IPS DF 6.9 (cell line): ENCODE measurements around the gene HOXB6.

Experiments used
- DNase-seq: peaks from one replicate; pipeline ENCODE4 v3.0.0-alpha.2; 2013; ENCODE audit warnings: low read depth, low spot score
- H3K27ac ChIP-seq: one replicate; pipeline ENCODE4 v1.5.1; 2013; ENCODE audit warnings: low read length, control low read depth
- H3K27me3 ChIP-seq: 2 replicates; pipeline ENCODE4 v1.6.1; 2013; ENCODE audit warnings: mild to moderate bottlenecking, low read length; ENCODE audit not compliant: control insufficient read depth, insufficient read depth
- H3K36me3 ChIP-seq: 2 replicates; pipeline ENCODE4 v1.6.1; 2013; ENCODE audit warnings: low read length; ENCODE audit not compliant: control insufficient read depth, insufficient read depth
- H3K4me1 ChIP-seq: 2 replicates; pipeline ENCODE4 v1.6.1; 2013; ENCODE audit warnings: low read length; ENCODE audit not compliant: control insufficient read depth, insufficient read depth
- H3K4me3 ChIP-seq: 2 replicates; pipeline ENCODE4 v1.5.1; 2013; ENCODE audit warnings: mild to moderate bottlenecking, low read length
- H3K9me3 ChIP-seq: 2 replicates; pipeline ENCODE4 v1.6.1; 2013; ENCODE audit warnings: low read length, inconsistent platforms; ENCODE audit not compliant: control insufficient read depth, insufficient read depth
- WGBS: extraction: QIAGEN DNeasy Blood & Tissue Kit; methylation state at CpG from one replicate; pipeline ENCODE4 v1.1.7; 2013; ENCODE audit warnings: mixed read lengths, missing lambda C conversion rate; ENCODE audit not compliant: insufficient read length, insufficient coverage; 5-methylcytosine and 5-hydroxymethylcytosine counted together

The HOXB6 gene

GRCh38 chr17:48627623-48628521, 23.1 kb upstream of the HOXB6 start:
- peaks cover 97% of the 10 kb centered on the region for H3K27me3 ChIP-seq
- DNase-seq = no peak
- H3K36me3 ChIP-seq = no peaks in the 10 kb centered on the region
- peaks cover 5% of the 10 kb centered on the region; the same call in 1 of the 2 replicates for H3K4me1 ChIP-seq
- no peaks in the 10 kb centered on the region for H3K9me3 ChIP-seq
- WGBS = no CpG with 5 or more reads among the region's 27 CpGs
- H3K4me3 ChIP-seq = no peak overlapping the region
- no peak overlapping the region for H3K27ac ChIP-seq

- Histone ChIP-seq H3K9me3 (no peaks in the 10 kb centered on the region), H3K27me3 (peaks cover 97% of the 10 kb centered on the region), H3K27ac (no peak overlapping the region), H3K4me3 (no peak overlapping the region), H3K4me1 (peaks cover 5% of the 10 kb centered on the region; the same call in 1 of the 2 replicates), H3K36me3 (no peaks in the 10 kb centered on the region)
- DNase-seq = no peak
- WGBS = no CpG with 5 or more reads among the region's 5 CpGs
These were observed 22.4 kb upstream of the HOXB6 start for GRCh38 chr17:48627118-48627597.

GRCh38 chr17:48626245-48627117, 21.7 kb upstream of the HOXB6 start, which contains the start of gene HOXB9:
TSS of gene HOXB9 (minus strand) at chr17:48626358. CDS start at chr17:48626269, 89 bp downstream.
- WGBS = no CpG with 5 or more reads among the region's 50 CpGs
- H3K36me3 ChIP-seq = no peaks in the 10 kb centered on the region
- peaks cover 2% of the 10 kb centered on the region; the same call in 1 of the 2 replicates for H3K4me1 ChIP-seq
- no peak within 1 kb of the TSS for H3K4me3 ChIP-seq
- DNase-seq = no peak
- H3K27me3 ChIP-seq = peaks cover 97% of the 10 kb centered on the region
- no peak within 1 kb of the TSS for H3K27ac ChIP-seq
- H3K9me3 ChIP-seq = no peaks in the 10 kb centered on the region

- peaks cover 97% of the 10 kb centered on the region for H3K27me3 ChIP-seq
- no peak overlapping the region for H3K4me3 ChIP-seq
- no peak overlapping the region for H3K27ac ChIP-seq
- H3K4me1 ChIP-seq = 0 out of 2 replicates have a peak, but pooled peaks cover 2% of the 10 kb centered on the region
- no peaks in the 10 kb centered on the region for H3K36me3 ChIP-seq
- no peaks in the 10 kb centered on the region for H3K9me3 ChIP-seq
- DNase-seq = no peak
- no CpG with 5 or more reads among the region's 69 CpGs for WGBS
These were observed 20.9 kb upstream of the HOXB6 start for GRCh38 chr17:48625495-48626244.

GRCh38 chr17:48624544-48625494, 20.0 kb upstream of the HOXB6 start:
- H3K27ac ChIP-seq = no peak overlapping the region
- WGBS = no CpG with 5 or more reads among the region's 66 CpGs
- no peak for DNase-seq
- no peaks in the 10 kb centered on the region for H3K36me3 ChIP-seq
- H3K4me1 ChIP-seq = 0 out of 2 replicates have a peak, but pooled peaks cover 2% of the 10 kb centered on the region
- peaks cover 97% of the 10 kb centered on the region for H3K27me3 ChIP-seq
- H3K4me3 ChIP-seq = no peak overlapping the region
- no peaks in the 10 kb centered on the region for H3K9me3 ChIP-seq

- Histone ChIP-seq H3K4me3 (no peak overlapping the region), H3K4me1 (0 out of 2 replicates have a peak, but pooled peaks cover 2% of the 10 kb centered on the region), H3K36me3 (no peaks in the 10 kb centered on the region), H3K27ac (no peak overlapping the region), H3K9me3 (no peaks in the 10 kb centered on the region), H3K27me3 (peaks cover 98% of the 10 kb centered on the region)
- DNase-seq = no peak
- no CpG with 5 or more reads among the region's 5 CpGs for WGBS
These were observed 19.3 kb upstream of the HOXB6 start for GRCh38 chr17:48624118-48624517.

GRCh38 chr17:48623583-48623982, 18.8 kb upstream of the HOXB6 start:
- 0 out of 2 replicates have a peak, but pooled peaks cover 2% of the 10 kb centered on the region for H3K4me1 ChIP-seq
- whole genome bisulfite sequencing = no CpG with 5 or more reads among the region's 4 CpGs
- no peak for DNase-seq
- H3K4me3 ChIP-seq = no peak overlapping the region
- H3K9me3 ChIP-seq = no peaks in the 10 kb centered on the region
- peaks cover 98% of the 10 kb centered on the region for H3K27me3 ChIP-seq
- H3K27ac ChIP-seq = no peak overlapping the region
- H3K36me3 ChIP-seq = no peaks in the 10 kb centered on the region

GRCh38 chr17:48622857-48623256, 18.1 kb upstream of the HOXB6 start:
- peaks cover 97% of the 10 kb centered on the region for H3K27me3 ChIP-seq

More at GRCh38 chr17:48622857-48623256, 18.1 kb upstream of the HOXB6 start:
- no peak overlapping the region for H3K27ac ChIP-seq
- WGBS = no CpG with 5 or more reads among the region's 11 CpGs
- no peak overlapping the region for H3K4me3 ChIP-seq
- no peak for DNase-seq
- 0 out of 2 replicates have a peak, but pooled peaks cover 2% of the 10 kb centered on the region for H3K4me1 ChIP-seq
- no peaks in the 10 kb centered on the region for H3K36me3 ChIP-seq
- no peaks in the 10 kb centered on the region for H3K9me3 ChIP-seq
